ENCODE results near the gene GARNL3. TPM values are rescaled to one million over a fixed set of nuclear protein-coding genes. Genes with fewer than 3 reads are reported as not detected.
A peak's percentile ranks its signal among the peaks of the same experiment; 100 is the strongest.

GARNL3 gene
- total and polyA plus RNA-seq, 12 donors: 12.2 to 43.2 (median 28.6) TPM

DNA sequence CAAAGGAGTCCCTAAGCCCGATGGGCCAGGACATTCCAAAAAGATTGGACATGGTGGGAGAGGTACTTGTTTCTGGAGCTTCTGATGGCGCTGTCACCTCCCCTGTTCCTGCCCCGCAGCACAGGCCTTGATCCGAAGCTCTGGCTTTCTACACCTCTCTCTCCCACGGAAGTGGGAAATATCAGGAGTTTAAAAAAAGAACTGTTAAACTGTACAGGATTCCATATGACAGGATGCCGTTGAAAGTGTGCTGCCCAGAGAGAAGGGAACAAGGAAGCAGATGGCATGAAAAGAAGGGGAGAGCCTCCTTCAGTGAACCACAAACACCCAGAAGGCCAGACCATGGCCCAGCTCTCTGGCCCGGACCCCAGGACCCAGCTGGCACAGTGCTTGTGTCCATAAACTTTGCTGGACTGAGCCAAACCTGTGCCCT is 105.6 kb downstream of the GARNL3 start:
- peak in 1 of 7 donors; percentile 8 for DNase-seq
- no peaks in the 10 kb centered on the region for H3K36me3 ChIP-seq (replicated peaks in 1 of 2)
- intact Hi-C loops (cut with DNase I): no loop called here
- 72 to 79% (median 76%) methylated on average over 7 of the region's 7 CpGs for WGBS, 4 donors
- no peak overlapping the region for H3K4me3 ChIP-seq
- H3K9me3 ChIP-seq (replicated peaks in 1 of 3): no peaks in the 10 kb centered on the region
- TF ChIP-seq CTCF (IDR thresholded peaks at IDR 0.05): no peak
- no peak for TF ChIP-seq POLR2A (IDR thresholded peaks at IDR 0.05)
- H3K4me1 ChIP-seq (replicated peaks in 1 of 2): no peaks in the 10 kb centered on the region
- no peak overlapping the region for H3K27ac ChIP-seq
- no peaks in the 10 kb centered on the region for H3K27me3 ChIP-seq

- intact Hi-C loops (cut with DNase I): no loop called here
- TF ChIP-seq POLR2A (IDR thresholded peaks at IDR 0.05) (no peak), CTCF (IDR thresholded peaks at IDR 0.05) (no peak)
- no peak overlapping the region for H3K4me3 ChIP-seq
- 84 to 89% (median 87%) methylated on average over 13 of the region's 13 CpGs for whole genome bisulfite sequencing, 4 donors
- no peak overlapping the region for H3K27ac ChIP-seq
- no peaks in the 10 kb centered on the region for H3K4me1 ChIP-seq (replicated peaks in 1 of 2)
- H3K27me3 ChIP-seq: no peaks in the 10 kb centered on the region
- no peaks in the 10 kb centered on the region for H3K9me3 ChIP-seq (replicated peaks in 1 of 3)
- H3K36me3 ChIP-seq (replicated peaks in 1 of 2): no peaks in the 10 kb centered on the region
- peak in 1 of 7 donors; percentile 6 for DNase-seq
Measured at GRCh38 chr9:127370672-127371648, 106.4 kb downstream of the GARNL3 start.

GRCh38 chr9:127380479-127380878 is 115.9 kb downstream of the GARNL3 start:
- 90 to 96% (median 93%) methylated on average over 3 of the region's 3 CpGs for WGBS, 4 donors
- Histone ChIP-seq H3K4me1 (replicated peaks in 1 of 2) (no peaks in the 10 kb centered on the region), H3K27ac (no peak overlapping the region), H3K4me3 (no peak overlapping the region), H3K9me3 (replicated peaks in 1 of 3) (no peaks in the 10 kb centered on the region), H3K36me3 (replicated peaks in 1 of 2) (no peaks in the 10 kb centered on the region), H3K27me3 (no peaks in the 10 kb centered on the region)
- TF ChIP-seq POLR2A (IDR thresholded peaks at IDR 0.05) (no peak), CTCF (IDR thresholded peaks at IDR 0.05) (no peak)
- intact Hi-C loops (cut with DNase I): no loop called here
- DNase-seq: peak in 1 of 7 donors; percentile 6

GRCh38 chr9:127382541-127382940 is 118.0 kb downstream of the GARNL3 start:
- Histone ChIP-seq H3K9me3 (replicated peaks in 1 of 3) (no peaks in the 10 kb centered on the region), H3K27ac (no peak overlapping the region), H3K4me3 (no peak overlapping the region), H3K27me3 (no peaks in the 10 kb centered on the region), H3K36me3 (replicated peaks in 1 of 2) (no peaks in the 10 kb centered on the region), H3K4me1 (replicated peaks in 1 of 2) (no peaks in the 10 kb centered on the region)
- intact Hi-C loops (cut with DNase I): no loop called here
- DNase-seq: peak in 1 of 7 donors; percentile 6
- WGBS, 4 donors: 86 to 92% (median 88%) methylated on average over 2 of the region's 2 CpGs
- no peak for TF ChIP-seq CTCF (IDR thresholded peaks at IDR 0.05)
- TF ChIP-seq POLR2A (IDR thresholded peaks at IDR 0.05): no peak
